Measurements from ENCODE around the gene JAKMIP3. TPM values are rescaled to one million over a fixed set of nuclear protein-coding genes. Genes with fewer than 3 reads are reported as not detected.

JAKMIP3 gene
- 1 to 10 TPM in 1 of 3 donors, under 1 TPM in 2; 0.16 to 1.3 (median 0.98) TPM for total RNA-seq

DNA sequence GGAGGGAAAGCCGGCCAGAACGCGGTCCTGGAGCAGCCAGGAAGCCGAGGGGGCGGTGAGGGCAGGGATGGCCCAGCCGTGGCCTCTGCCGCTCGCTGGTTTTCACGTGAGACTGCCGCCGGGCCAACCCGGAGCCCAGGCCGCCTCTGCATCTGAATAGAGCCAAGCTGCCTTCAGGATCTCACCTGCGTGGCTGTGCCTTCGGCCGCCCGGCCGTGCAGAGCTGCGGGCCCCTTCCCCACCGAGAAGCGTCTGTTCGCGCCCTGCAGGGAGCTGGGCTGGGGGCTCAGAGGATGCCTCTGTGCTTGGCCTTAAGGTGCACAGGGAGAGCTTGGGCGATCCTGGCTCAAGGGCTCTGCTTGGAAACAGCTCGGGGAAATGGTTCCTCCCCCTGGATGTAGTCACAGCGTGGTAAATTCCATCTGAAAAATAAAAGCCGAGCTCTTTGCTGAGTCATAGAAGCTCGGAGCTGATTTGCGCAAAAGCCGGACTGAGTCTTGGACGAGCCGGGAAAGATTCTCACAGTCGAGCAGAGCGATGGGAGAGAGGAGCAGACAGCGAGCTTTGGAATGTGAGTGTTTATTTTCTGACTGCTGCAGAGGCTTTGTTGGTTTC lies at the start of gene JAKMIP3:
TSS of gene JAKMIP3 (plus strand) at position 456 of the 615 bp plus-strand sequence. CDS start 38,863 bp downstream, outside the sequence.
- intact Hi-C loops (cut with DNase I; ENCODE audit: low total_unique reads): no loop called here
- Histone ChIP-seq H3K27ac (peak within 1 kb of the TSS; percentile 62 to 82), H3K4me1 (peaks cover 0 to 3% of the 10 kb centered on the region in 2 donors), H3K9me3 (no peaks in the 10 kb centered on the region), H3K4me3 (peak within 1 kb of the TSS; percentile 39 to 74 (median 56)), H3K36me3 (no peaks in the 10 kb centered on the region), H3K27me3 (no peaks in the 10 kb centered on the region)
- DNase-seq (ENCODE audit: low spot score in 2 of 2): peak in 1 of 2 donors; percentile 36
- no peak for TF ChIP-seq POLR2A (IDR thresholded peaks at IDR 0.05)
- TF ChIP-seq, protein P1, sequence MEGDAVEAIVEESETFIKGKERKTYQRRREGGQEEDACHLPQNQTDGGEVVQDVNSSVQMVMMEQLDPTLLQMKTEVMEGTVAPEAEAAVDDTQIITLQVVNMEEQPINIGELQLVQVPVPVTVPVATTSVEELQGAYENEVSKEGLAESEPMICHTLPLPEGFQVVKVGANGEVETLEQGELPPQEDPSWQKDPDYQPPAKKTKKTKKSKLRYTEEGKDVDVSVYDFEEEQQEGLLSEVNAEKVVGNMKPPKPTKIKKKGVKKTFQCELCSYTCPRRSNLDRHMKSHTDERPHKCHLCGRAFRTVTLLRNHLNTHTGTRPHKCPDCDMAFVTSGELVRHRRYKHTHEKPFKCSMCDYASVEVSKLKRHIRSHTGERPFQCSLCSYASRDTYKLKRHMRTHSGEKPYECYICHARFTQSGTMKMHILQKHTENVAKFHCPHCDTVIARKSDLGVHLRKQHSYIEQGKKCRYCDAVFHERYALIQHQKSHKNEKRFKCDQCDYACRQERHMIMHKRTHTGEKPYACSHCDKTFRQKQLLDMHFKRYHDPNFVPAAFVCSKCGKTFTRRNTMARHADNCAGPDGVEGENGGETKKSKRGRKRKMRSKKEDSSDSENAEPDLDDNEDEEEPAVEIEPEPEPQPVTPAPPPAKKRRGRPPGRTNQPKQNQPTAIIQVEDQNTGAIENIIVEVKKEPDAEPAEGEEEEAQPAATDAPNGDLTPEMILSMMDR (IDR thresholded peaks at IDR 0.05): no peak
- TF ChIP-seq POLR2AphosphoS5 (IDR thresholded peaks at IDR 0.05): no peak

DNA sequence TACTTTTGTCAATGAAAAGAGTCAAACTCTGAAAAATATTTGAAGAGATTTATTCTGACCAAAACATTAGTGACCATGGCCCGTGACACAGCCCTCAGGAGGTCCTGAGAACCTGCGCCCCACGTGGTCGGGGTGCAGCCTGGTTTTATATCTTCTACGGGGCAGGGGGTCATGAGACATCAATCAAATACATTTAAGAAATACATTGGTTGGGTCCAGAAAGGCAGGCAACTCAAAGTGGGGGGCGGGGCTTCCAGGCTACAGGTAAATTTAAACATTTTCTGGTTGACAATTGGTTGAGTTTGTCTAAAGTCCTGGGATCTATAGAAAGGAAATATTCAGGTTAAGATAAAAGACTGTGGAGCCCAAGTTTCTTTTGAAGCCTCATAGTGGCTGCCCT lies 49.2 kb upstream of the JAKMIP3 start:
- Histone ChIP-seq H3K4me1 (no peaks in the 10 kb centered on the region), H3K4me3 (no peak overlapping the region), H3K9me3 (no peaks in the 10 kb centered on the region), H3K27ac (peak overlapping the region; percentile 19 to 61), H3K36me3 (no peaks in the 10 kb centered on the region), H3K27me3 (no peaks in the 10 kb centered on the region)
- intact Hi-C loops (cut with DNase I; ENCODE audit: low total_unique reads): no loop called here
- TF ChIP-seq POLR2AphosphoS5 (IDR thresholded peaks at IDR 0.05) (no peak), POLR2A (IDR thresholded peaks at IDR 0.05) (no peak)
- TF ChIP-seq, protein P1 (IDR thresholded peaks at IDR 0.05): no peak
- no peak for DNase-seq (ENCODE audit: low spot score in 2 of 2)

DNA sequence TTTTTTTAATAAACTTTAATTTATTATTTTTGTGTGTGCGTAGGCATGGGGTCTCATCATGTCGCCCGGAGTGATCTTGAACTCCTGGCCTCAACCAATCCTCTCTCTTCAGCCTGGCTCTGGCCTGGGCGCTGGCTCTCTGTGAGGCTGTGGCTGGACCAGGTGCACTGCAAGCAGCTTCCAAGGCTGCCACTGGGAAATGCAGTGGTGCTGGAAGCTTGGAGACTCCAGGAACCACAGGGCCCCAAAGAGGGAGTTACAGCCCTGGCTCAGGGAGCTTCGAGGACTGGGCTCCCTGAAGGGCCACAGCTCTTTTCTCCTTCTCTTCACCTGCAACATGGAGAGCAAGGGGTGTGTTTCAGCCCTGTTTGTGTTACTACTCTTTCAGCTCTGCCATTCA lies 47.3 kb upstream of the JAKMIP3 start:
- no peaks in the 10 kb centered on the region for H3K36me3 ChIP-seq
- no peak for DNase-seq (ENCODE audit: low spot score in 2 of 2)
- H3K4me1 ChIP-seq: no peaks in the 10 kb centered on the region
- intact Hi-C loops (cut with DNase I; ENCODE audit: low total_unique reads): no loop called here
- no peaks in the 10 kb centered on the region for H3K9me3 ChIP-seq
- no peaks in the 10 kb centered on the region for H3K27me3 ChIP-seq
- no peak for TF ChIP-seq POLR2A (IDR thresholded peaks at IDR 0.05)
- TF ChIP-seq, protein P1 (IDR thresholded peaks at IDR 0.05): no peak
- TF ChIP-seq POLR2AphosphoS5 (IDR thresholded peaks at IDR 0.05): no peak
- no peak overlapping the region for H3K27ac ChIP-seq
- H3K4me3 ChIP-seq: no peak overlapping the region

DNA sequence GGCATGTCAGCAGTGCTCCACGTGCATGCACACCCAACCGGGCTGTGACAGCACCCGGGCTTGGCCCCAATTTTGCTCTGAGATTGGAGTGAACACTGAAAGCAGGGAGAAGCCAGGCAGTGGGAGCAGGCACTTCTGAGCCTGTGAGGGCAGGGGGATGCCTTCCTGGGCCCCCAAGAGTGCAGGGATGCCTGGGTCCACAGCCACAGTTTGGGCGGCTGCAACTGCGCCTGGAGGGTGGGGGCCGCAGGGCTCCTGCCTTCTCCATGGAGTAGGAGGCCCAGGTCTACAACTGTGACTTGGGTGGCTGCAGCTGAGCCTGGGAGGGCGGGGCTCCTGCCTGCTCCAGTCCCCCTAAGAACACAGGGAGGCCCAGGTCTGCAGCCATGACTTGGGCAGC lies 46.4 kb upstream of the JAKMIP3 start:
- no peaks in the 10 kb centered on the region for H3K4me1 ChIP-seq
- TF ChIP-seq, protein P1 (IDR thresholded peaks at IDR 0.05): no peak
- TF ChIP-seq POLR2AphosphoS5 (IDR thresholded peaks at IDR 0.05): no peak
- TF ChIP-seq POLR2A (IDR thresholded peaks at IDR 0.05): no peak
- H3K4me3 ChIP-seq: no peak overlapping the region
- no peak for DNase-seq (ENCODE audit: low spot score in 2 of 2)
- intact Hi-C loops (cut with DNase I; ENCODE audit: low total_unique reads): no loop called here
- H3K27me3 ChIP-seq: peaks cover 0 to 5% of the 10 kb centered on the region in 2 donors
- no peaks in the 10 kb centered on the region for H3K36me3 ChIP-seq
- H3K27ac ChIP-seq: no peak overlapping the region
- no peaks in the 10 kb centered on the region for H3K9me3 ChIP-seq

DNA sequence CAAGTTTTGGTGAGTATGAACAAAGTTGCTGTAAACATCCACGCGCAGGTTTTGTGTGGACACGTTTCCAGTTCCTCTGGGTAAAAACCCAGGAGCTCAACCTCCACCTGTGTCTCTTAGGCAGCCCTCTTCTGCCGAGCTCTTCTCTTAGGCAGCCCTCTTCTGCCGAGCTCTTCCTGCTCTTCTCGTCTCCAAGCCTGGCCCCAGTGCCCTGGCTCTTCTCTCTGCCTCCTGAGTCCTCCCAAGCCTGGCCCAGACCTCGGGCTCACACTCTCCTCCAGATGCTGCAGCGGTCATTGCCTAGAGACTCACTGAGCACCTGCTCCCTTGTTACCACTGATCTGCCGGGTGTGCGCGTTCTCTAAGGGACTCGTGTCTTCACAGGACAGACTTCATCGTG lies 45.3 kb upstream of the JAKMIP3 start:
- DNase-seq (ENCODE audit: low spot score in 2 of 2): no peak
- Histone ChIP-seq H3K4me1 (no peaks in the 10 kb centered on the region), H3K27ac (no peak overlapping the region), H3K27me3 (peaks cover 0 to 5% of the 10 kb centered on the region in 2 donors), H3K36me3 (no peaks in the 10 kb centered on the region), H3K9me3 (no peaks in the 10 kb centered on the region), H3K4me3 (no peak overlapping the region)
- no peak for TF ChIP-seq POLR2A (IDR thresholded peaks at IDR 0.05)
- TF ChIP-seq, protein P1 (IDR thresholded peaks at IDR 0.05): no peak
- TF ChIP-seq POLR2AphosphoS5 (IDR thresholded peaks at IDR 0.05): no peak
- intact Hi-C loops (cut with DNase I; ENCODE audit: low total_unique reads): loop anchor here (10.0 kb wide), 1 partner anchor 126 kb away; no protein-coding TSS in a partner anchor

Data from breast epithelium (tissue), 4 donors.